DMS53 treated with DMSO at 0.1 percent for 48 hours (cell line): ENCODE data around the gene CDH23.

Experiments used
- DNase-seq: peaks from one replicate; lab custom pipeline; 2025; ENCODE audit not compliant: unreplicated experiment; lab: John Stamatoyannopoulos, UW

The CDH23 gene

GRCh38 chr10:71671994-71672946 is 275.6 kb downstream of the CDH23 start:
- no peak for DNase-seq

- no peak for DNase-seq
Observed at GRCh38 chr10:71675295-71675970, 278.7 kb downstream of the CDH23 start.

- no peak for DNase-seq
Observed at GRCh38 chr10:71677261-71677660, 280.5 kb downstream of the CDH23 start.

GRCh38 chr10:71678057-71678805 is 281.5 kb downstream of the CDH23 start:
- DNase-seq: no peak

- no peak for DNase-seq
Observed at GRCh38 chr10:71679425-71679824, 282.7 kb downstream of the CDH23 start.

GRCh38 chr10:71681977-71682376 is 285.3 kb downstream of the CDH23 start:
- DNase-seq: no peak

GRCh38 chr10:71683301-71683700 is 286.6 kb downstream of the CDH23 start:
- DNase-seq: no peak

- no peak for DNase-seq
Observed at GRCh38 chr10:71684356-71685173, 287.8 kb downstream of the CDH23 start.

- DNase-seq: no peak
Observed at GRCh38 chr10:71685554-71686232, 289.0 kb downstream of the CDH23 start.

- no peak for DNase-seq
Observed at GRCh38 chr10:71687077-71687476, 290.4 kb downstream of the CDH23 start.

- DNase-seq: no peak
Observed at GRCh38 chr10:71687480-71687879, 290.8 kb downstream of the CDH23 start.

- DNase-seq: no peak
Observed at GRCh38 chr10:71688256-71688655, 291.5 kb downstream of the CDH23 start.

GRCh38 chr10:71690094-71690720 is 293.5 kb downstream of the CDH23 start:
- DNase-seq: no peak

- DNase-seq: no peak
Observed at GRCh38 chr10:71691405-71691804, 294.7 kb downstream of the CDH23 start.

GRCh38 chr10:71692598-71693306 is 296.0 kb downstream of the CDH23 start:
- no peak for DNase-seq

- DNase-seq: no peak
Observed at GRCh38 chr10:71693377-71693776, 296.7 kb downstream of the CDH23 start.

- DNase-seq: no peak
Observed at GRCh38 chr10:71694039-71694501, 297.4 kb downstream of the CDH23 start.

- DNase-seq: no peak
Observed at GRCh38 chr10:71694567-71694968, 297.8 kb downstream of the CDH23 start.
